ENCODE measurements around the gene CCK. TPM values are rescaled to one million over a fixed set of nuclear protein-coding genes. Genes with fewer than 3 reads are reported as not detected.

The CCK gene
- total and polyA plus RNA-seq, 3 donors from 2014 or later, result 0.69 to 3.7 (median 1.4) TPM

DNA sequence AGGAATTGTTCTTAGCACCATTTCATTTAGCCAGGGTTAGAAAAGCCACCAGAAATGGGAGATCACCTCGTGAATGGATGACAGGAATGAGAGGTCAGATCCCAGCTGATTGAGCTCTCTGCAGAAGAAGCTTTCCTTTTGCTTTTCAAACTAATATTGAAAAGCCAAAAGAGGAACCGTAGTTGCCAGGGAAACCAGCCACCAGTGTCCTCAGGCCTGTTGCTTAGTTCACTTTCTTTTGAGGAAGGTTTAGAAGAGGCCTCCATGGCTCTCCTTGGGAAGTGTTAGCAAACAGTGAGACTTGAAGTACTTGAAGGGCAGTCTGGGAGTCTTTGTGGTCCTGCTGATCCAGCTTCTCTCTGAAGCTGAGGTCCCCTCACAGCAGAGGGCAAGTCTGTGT, 7.4 kb upstream of the CCK start:
- no peaks in the 10 kb centered on the region for H3K36me3 ChIP-seq (ENCODE audit: low read depth, missing control alignments)
- WGBS, 2 donors, result 43 to 49% methylated on average over 2 of the region's 2 CpGs

DNA sequence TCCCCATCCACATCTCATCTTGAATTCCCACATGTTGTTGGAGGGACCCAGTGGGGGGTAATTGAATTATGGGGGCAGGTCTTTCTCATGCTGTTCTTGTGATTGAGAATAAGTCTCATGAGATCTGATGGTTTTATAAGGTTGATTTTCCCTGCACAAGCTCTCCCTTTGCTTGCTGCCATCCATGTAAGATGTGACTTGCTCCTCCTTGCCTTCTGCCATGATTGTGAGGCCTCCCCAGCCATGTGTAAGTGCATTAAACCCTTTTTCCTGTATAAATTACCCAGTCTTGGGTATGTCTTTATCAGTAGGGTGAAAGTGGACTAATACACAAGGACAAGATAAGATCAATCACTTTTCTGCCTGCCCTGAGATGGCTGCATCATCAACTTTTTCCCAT, 5.8 kb upstream of the CCK start:
- no peak overlapping the region for H3K27ac ChIP-seq
- intact Hi-C loops (cut with DNase I; ENCODE audit: low total_unique reads), result no loop called here
- TF ChIP-seq, protein P1, sequence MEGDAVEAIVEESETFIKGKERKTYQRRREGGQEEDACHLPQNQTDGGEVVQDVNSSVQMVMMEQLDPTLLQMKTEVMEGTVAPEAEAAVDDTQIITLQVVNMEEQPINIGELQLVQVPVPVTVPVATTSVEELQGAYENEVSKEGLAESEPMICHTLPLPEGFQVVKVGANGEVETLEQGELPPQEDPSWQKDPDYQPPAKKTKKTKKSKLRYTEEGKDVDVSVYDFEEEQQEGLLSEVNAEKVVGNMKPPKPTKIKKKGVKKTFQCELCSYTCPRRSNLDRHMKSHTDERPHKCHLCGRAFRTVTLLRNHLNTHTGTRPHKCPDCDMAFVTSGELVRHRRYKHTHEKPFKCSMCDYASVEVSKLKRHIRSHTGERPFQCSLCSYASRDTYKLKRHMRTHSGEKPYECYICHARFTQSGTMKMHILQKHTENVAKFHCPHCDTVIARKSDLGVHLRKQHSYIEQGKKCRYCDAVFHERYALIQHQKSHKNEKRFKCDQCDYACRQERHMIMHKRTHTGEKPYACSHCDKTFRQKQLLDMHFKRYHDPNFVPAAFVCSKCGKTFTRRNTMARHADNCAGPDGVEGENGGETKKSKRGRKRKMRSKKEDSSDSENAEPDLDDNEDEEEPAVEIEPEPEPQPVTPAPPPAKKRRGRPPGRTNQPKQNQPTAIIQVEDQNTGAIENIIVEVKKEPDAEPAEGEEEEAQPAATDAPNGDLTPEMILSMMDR (IDR thresholded peaks at IDR 0.05), result no peak
- TF ChIP-seq POLR2A (IDR thresholded peaks at IDR 0.05), result no peak

More for the DNA sequence above, 7.4 kb upstream of the CCK start:
- H3K9me3 ChIP-seq, result no peaks in the 10 kb centered on the region
- H3K27me3 ChIP-seq, result no peaks in the 10 kb centered on the region
- intact Hi-C loops (cut with DNase I; ENCODE audit: low total_unique reads), result no loop called here
- H3K4me1 ChIP-seq, result no peaks in the 10 kb centered on the region
- TF ChIP-seq POLR2A (IDR thresholded peaks at IDR 0.05), result no peak
- TF ChIP-seq, protein P1 (IDR thresholded peaks at IDR 0.05), result no peak
- H3K27ac ChIP-seq, result no peak overlapping the region
- H3K4me3 ChIP-seq, result no peak overlapping the region
- DNase-seq, result no peak

DNA sequence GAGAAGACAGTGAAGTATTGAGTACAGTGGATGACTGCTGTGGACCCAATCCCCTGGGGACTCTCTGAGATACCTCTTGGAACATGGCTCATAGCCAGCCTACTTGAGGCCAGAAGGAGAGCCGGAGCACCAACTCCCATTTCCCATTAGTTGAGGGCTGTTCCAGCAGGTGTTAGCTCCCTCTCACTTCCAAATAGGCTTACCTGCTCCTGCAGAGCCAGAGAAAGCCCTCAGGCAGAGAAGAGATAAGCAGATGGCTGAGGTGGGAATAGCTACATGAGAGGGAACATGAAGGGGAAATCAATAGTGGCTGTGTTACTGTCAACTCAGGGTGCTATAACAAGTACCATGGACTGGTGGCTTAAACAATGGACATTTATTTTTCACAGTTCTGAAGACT, 4.6 kb upstream of the CCK start:
- no peak for DNase-seq
- intact Hi-C loops (cut with DNase I; ENCODE audit: low total_unique reads), result no loop called here
- Histone ChIP-seq H3K36me3 (ENCODE audit: low read depth, missing control alignments) (no peaks in the 10 kb centered on the region), H3K9me3 (no peaks in the 10 kb centered on the region), H3K27me3 (no peaks in the 10 kb centered on the region), H3K4me3 (no peak overlapping the region), H3K4me1 (no peaks in the 10 kb centered on the region), H3K27ac (no peak overlapping the region)
- TF ChIP-seq, protein P1 (IDR thresholded peaks at IDR 0.05), result no peak
- no peak for TF ChIP-seq POLR2A (IDR thresholded peaks at IDR 0.05)
- WGBS, 2 donors, result 93 to 95% methylated on average over 1 of the region's 1 CpG

More for the DNA sequence above, 5.8 kb upstream of the CCK start:
- Histone ChIP-seq H3K36me3 (ENCODE audit: low read depth, missing control alignments) (no peaks in the 10 kb centered on the region), H3K9me3 (no peaks in the 10 kb centered on the region), H3K4me3 (no peak overlapping the region), H3K27me3 (no peaks in the 10 kb centered on the region), H3K4me1 (no peaks in the 10 kb centered on the region)
- no peak for DNase-seq

DNA sequence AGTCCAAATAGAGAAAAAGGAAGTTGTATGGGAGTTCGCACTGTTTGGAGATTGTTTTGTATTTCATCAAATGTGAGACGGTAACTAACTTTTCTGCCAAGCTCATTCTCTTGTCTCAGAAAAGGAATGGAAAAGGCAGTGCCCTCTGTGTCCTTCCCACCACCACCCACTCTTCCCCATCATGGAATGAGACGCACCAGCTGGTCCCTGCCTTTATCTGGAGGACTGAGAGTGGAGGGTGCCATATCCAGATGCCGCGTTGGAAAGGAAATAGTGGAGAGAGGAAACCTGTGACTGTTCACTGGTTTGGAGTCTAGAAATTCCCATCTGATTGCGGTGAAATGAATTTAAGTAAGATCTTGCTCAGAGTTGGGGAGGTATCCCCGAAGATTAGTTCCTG, 3.7 kb upstream of the CCK start:
- no peak overlapping the region for H3K27ac ChIP-seq
- H3K27me3 ChIP-seq, result no peaks in the 10 kb centered on the region
- intact Hi-C loops (cut with DNase I; ENCODE audit: low total_unique reads), result no loop called here
- WGBS, 2 donors, result 82 to 85% methylated on average over 7 of the region's 7 CpGs
- H3K9me3 ChIP-seq, result no peaks in the 10 kb centered on the region
- no peaks in the 10 kb centered on the region for H3K4me1 ChIP-seq
- no peaks in the 10 kb centered on the region for H3K36me3 ChIP-seq (ENCODE audit: low read depth, missing control alignments)
- H3K4me3 ChIP-seq, result no peak overlapping the region
- no peak for TF ChIP-seq POLR2A (IDR thresholded peaks at IDR 0.05)
- TF ChIP-seq, protein P1 (IDR thresholded peaks at IDR 0.05), result no peak
- no peak for DNase-seq

DNA sequence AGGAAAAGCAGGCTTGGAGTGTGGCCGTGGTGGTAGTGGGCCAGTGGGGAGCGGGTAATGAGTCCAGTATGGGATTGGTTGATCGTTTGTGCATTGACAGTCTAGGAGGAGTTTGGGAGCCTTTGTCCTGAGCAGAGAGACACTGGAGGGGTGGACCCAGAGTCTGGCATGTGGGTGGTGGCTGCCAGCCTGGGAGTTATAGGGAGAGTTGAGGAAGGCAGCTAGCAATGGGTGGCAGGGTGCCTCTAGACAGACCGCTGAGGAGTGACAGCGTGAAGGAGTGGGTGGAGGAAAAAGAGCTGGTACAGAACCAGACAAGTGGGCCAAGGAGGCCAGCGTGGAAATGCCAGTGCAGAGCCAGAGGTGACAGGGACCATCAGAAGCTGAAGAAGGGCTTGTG, 1.9 kb upstream of the CCK start:
- DNase-seq, result no peak
- H3K36me3 ChIP-seq (ENCODE audit: low read depth, missing control alignments), result no peaks in the 10 kb centered on the region
- intact Hi-C loops (cut with DNase I; ENCODE audit: low total_unique reads), result no loop called here
- no peaks in the 10 kb centered on the region for H3K4me1 ChIP-seq
- H3K4me3 ChIP-seq, result no peak overlapping the region
- H3K27ac ChIP-seq, result no peak overlapping the region
- whole genome bisulfite sequencing, 2 donors, result 82 to 87% methylated on average over 6 of the region's 6 CpGs
- no peaks in the 10 kb centered on the region for H3K27me3 ChIP-seq
- H3K9me3 ChIP-seq, result no peaks in the 10 kb centered on the region
- no peak for TF ChIP-seq POLR2A (IDR thresholded peaks at IDR 0.05)
- TF ChIP-seq, protein P1 (IDR thresholded peaks at IDR 0.05), result no peak

Measured in testis (tissue), 3 donors.